Pons (tissue), 1 donor: ENCODE data around the gene CYS1.
A peak's percentile ranks its signal among the peaks of the same experiment; 100 is the strongest.
"Not testable (repeated sequence)": the region's sequence is repeated elsewhere in the genome, so short reads cannot be mapped to it uniquely, and the experiment has no call there.

Experiments used
- DNase-seq: peaks from one replicate; pipeline ENCODE4 v3.0.0-alpha.2; 2016; ENCODE audit warnings: low spot score

The CYS1 gene

DNA sequence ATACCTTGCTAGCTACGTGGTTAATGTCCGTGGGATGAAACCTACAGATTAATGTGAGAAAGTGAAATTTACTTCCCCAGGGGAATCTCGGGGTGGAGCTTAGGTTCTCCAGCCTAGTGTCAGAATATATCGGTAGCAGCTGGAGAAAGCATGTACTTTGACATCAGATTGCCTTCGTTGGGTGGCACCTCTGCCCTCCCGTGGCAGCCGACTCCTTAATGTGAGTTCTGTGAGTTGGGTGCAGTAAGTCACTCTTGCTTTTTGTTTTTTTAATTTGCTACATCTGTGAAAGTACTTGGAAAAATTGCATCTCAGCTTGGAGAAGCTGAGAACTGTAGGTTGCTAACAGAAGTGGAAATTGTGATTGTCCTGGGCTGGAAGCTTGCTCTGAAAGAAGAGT, 33.3 kb downstream of the CYS1 start:
- DNase-seq: no peak

DNA sequence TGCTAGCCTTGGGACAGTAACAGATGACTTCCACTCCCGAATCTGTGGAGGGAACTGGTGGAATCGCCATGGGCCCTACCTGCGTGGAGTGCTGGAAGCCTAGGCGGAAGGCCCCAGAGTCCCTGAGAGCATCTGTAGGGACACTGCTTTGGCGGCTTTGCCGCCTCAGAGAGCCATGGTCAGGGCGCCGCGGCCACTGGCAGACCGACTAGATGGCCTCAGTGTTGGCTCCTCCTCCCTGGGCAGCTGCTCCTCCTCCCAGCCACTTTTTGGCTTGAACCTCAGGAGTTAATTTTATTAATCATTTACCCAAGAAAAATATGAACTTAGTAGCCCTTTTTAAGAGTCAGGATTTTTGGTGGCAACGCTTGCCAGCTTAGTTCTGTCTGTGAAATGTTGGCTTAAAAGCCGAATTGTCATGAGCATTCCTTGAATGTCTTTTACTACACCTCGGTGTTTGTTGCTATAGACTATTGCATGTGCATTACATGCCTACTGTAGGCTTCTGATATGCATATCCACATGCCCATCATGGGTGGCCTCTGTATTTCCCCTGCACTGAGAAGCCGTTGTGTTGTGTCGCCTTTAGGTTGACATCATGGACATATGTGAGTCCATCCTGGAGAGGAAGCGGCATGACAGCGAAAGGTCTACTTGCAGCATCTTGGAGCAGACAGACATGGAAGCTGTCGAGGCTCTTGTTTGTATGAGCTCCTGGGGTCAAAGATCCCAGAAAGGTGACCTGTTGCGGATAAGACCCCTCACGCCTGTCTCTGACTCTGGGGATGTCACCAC, 34.5 kb downstream of the CYS1 start:
- DNase-seq: no peak

DNA sequence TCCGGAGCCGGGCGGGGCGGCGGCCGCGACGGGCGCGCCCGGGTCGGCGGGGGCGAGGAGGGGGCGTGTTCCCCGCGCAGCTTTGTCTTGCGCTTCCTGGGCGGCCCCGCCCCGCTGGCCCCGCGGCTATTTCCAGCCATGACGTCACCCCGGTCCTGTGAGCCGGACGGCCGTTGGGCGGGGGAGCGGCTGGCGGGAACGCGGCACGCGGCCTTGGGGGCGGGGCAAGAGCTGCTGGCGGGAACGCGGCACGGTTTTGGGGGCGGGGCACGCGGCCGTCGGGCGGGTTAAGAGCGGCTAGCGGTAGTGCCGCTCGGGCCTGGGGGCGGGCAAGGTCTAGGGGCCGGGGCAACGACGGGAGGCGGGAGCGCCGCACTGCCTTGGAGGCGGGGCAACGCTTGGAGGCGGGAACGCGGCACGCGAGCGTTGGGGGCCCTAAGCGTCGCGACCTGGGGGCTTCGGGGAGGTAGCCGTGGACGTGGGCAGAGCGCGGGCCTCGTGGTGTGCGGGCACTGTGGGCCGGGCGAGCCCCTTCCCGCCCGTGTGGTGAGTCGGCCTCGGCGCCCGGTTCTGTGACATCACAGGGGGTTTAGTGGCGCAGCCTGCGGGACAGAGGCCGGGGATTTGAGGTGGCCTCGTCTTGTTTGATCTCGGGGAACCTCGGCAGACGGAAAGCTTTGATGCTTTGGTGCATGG, 36.2 kb downstream of the CYS1 start:
- peak; percentile 68 for DNase-seq

- DNase-seq: peak; percentile 59
These were observed 36.8 kb downstream of the CYS1 start, which contains the start of gene KLF11 for GRCh38 chr2:10043256-10043905. Gene KLF11, plus strand, starts transcription at chr2:10043550. Its CDS starts 167 bp downstream, at chr2:10043717.

DNA sequence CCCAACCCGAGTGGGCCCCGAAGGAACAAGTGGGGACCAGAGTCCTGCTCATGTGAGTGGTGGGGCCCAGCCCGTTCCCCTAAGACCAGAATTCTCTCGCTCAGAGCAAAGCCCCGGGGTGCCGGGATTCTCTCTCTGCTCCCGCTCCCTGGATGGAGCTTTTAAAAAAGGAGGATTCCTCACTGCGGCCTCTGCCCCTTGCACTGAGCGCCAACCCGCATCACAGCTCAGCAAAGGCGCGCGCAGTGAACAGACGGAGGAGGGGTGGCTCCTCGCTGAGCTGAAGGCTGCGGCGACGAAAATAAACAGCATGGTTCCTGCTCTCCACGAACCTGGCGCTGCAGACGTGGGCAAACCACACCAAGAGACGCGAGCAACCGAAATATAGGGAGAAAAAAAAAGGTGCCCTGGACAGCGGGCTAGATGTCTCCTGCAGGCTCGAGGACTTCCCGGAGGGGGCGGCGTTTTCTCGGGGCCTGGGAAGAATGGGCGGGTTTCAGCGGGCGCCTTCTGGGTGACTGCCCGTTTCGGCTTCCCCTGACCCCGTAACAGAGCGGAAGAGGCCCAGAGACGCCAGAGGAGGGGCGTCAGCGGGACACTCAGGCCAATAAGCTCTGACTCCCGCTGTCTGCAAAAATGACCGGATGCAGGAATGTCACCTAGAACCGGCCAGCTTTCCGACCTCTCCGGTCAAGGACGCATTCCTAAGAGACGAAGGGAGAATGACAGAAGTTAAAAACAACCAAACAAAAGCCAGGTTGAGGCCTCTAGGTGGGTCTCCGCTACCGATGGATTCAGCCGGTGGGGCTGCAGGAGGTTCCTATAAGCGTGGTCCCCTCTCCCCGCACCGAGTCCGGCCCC, 37.7 kb downstream of the CYS1 start:
- DNase-seq: peak; percentile 45

GRCh38 chr2:10041711-10042110, 38.5 kb downstream of the CYS1 start:
- DNase-seq: no peak

DNA sequence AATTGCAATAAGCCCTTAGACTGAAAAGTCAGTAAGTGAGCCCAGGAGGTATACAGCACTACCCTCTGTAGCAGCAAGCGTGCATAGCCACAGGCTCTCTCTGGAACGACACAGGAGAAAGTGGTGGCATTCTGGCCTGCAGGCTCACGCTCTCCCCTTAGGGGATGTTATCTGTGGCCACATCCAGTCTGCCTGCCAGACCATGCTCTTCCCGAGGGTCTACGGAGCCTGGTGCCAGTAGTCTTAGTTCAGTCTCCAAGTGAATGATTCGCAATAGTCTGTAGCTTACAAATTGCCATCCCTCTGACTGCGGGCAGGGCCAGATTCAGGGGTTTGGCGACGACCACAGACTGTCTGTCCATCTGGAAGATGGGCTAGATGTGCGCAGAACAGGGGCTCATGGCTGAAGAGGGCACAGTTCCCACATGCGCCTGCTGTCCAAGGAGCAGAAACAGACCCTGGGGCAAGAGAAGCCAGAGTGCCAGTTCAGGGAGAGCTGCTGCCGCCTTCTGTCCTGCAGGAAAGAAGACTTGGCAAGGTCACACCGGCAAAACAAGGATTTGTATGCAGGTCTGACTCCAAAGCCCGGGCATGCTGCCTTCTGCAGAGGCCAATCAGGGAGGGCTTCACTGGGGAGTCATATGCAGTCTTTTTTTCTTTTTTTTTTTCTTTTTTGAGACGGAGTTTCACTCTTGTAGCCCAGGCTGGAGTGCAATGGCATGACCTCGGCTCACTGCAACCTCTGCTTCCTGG, 40.4 kb downstream of the CYS1 start:
- peak; percentile 85 for DNase-seq

- no peak for DNase-seq
These were observed 41.5 kb downstream of the CYS1 start for GRCh38 chr2:10038716-10039115.

GRCh38 chr2:10038123-10038522, 42.1 kb downstream of the CYS1 start:
- DNase-seq: no peak

DNA sequence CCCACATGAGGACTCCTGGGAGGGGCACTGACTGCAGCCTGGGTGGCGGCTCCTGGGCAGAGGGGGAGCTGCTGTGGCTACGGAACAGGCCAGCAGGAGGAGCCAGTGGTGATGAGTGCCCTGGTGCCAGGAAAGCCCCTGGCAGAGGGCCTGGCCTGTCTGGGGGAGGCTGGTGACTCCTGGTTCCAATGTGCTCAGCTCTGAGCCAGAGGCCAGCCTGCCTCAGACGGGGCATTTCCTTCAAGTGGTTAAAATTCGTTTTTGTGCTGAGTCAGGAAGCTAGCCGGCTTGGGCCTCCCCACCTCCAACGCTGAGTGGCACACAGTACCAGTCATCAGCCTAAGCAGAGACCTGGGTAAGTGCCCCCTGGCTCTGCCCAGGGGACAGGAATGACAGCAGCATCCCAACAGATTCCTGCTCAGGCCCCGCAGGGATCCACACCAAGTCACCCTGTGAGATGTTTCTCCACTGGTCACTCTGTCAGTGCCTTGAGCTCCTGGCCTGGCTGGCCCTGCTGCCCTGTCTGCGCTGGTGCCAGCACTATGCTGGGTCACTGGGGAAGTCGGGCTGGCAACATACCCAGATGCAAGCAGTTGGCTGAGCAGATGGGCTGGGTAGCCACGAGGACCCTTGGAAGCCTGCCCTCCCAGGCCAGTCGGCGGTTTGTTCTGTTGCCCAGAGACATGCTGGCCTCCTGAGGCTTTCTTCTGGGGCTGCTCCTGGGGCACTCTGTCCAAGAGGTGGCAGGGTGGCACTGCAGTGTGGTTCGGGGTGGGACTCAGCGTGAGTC, 43.9 kb downstream of the CYS1 start:
- peak; percentile 91 for DNase-seq

GRCh38 chr2:10035633-10036032, 44.6 kb downstream of the CYS1 start:
- no peak for DNase-seq

DNA sequence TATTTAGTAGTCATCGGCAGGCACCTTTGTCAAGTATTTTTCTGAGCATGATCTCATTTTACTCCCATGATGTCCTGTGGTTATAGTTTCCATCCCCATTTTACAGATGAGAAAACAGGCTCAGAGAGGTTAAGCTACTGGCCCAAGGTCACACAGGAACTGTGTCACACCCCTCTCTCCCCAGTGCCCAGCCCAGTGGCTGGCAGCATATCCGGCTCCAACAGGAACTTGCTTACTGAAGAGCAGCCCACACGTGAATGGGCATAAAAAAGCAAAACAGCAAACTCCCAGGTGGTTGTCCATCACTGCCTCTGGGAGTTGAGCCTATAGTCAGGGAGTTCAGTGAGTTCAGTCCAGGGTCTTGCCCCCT, 45.2 kb downstream of the CYS1 start:
- no peak for DNase-seq

DNA sequence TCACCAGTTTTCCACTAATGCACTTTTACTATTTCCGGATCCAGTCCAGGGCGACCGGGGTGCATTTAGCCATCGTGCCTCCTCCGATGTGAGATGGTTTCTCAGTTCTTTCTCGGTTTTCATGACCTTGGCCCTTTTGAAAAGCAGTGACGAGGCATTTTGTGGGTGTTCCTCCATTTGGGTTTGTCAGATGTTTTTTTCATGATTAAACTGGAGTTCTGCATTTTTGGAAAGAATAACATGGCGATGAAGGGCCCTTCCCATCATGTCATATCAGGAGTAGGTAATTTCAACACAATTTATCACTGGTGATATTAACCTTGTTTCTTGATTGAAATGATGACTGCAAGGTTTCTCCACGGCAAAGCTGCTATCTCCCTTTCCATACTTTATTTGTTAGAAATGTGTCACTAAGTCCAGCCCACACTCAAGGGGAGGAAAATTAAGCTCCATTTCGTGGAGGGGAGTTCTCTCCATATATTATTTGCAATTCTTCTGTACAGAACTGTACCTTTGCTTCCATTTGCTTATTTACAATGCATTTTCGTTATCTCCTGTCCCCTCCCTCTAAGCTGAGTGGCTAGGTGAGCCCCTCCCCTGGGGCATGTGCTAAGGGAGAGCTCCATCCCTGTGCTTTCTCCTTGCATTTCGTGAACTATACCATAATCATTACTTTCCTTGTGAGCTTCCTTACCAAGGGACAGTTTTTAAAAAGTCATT, 45.7 kb downstream of the CYS1 start:
- DNase-seq: no peak

DNA sequence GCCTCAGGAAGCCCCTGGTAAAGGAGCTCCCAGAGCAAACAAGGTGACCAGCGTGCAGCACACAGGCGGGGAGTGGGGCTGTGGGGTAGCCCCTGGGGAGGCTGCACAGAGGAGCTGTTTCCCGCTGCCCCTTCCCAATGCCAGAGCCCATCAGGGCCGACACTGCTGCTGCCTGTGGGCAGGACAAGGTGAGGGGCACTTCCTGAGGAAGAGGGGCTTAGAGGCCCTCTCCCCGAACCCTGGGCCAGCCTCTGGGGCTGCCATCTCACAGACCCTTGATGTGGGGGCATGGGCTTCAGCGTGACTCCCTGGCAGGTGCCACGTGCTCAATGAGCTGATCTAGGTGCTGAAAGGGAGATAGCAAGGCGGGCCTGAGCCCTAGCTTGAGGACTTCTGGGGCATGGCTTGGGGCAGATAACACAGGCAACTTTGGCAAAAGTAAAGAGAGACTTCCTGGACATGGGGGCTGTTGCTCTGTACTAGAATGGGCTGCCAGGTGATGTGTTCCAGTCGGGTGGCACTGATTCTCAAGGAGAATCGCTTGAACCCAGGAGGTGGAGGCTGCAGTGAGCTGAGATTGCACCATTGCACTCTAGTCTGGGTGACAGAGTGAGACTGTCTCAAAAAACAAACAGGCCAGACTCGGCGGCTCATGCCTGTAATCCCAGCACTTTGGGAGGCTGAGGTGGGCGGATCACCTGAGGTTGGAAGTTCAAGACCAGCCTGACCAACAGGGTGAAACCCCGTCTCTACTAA, 46.8 kb downstream of the CYS1 start:
- no peak for DNase-seq

DNA sequence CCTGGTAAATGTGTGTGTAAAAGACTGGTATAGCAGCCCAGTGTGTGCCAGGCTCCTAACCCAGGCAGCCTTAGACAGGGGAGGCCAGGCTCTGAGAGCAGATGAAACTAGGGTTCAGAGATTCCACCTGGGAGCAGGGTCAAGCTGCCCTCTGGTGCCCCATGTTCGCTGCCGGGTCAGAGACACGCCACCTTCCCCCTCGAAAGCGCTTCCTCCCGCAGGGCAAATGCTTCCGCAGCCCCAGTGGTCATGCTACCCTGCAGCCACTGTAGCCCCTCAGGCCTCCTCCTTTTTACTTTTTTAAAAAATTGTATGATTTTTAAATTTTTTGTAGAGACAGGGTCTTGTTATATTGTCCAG, 47.5 kb downstream of the CYS1 start:
- DNase-seq: no peak

GRCh38 chr2:10031886-10032745, 48.1 kb downstream of the CYS1 start:
- no peak for DNase-seq

DNA sequence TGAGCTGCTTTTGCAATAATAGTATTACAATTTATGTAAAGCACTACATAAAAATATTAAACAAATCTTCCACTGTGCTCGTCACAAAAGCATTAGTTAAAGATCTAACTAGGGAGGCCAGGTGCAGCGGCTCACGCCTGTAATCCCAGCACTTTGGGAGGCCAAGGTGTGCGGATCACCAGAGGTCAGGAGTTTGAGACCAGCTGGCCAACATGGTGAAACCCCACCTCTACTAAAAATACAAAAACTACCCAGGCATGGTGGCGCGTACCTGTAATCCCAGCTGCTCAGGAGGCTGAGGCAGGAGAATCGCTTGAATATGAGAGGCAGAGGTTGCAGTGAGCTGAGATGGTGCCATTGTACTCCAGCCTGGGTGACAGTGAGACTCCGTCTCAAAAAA, 49.4 kb downstream of the CYS1 start:
- not testable (repeated sequence) for DNase-seq

DNA sequence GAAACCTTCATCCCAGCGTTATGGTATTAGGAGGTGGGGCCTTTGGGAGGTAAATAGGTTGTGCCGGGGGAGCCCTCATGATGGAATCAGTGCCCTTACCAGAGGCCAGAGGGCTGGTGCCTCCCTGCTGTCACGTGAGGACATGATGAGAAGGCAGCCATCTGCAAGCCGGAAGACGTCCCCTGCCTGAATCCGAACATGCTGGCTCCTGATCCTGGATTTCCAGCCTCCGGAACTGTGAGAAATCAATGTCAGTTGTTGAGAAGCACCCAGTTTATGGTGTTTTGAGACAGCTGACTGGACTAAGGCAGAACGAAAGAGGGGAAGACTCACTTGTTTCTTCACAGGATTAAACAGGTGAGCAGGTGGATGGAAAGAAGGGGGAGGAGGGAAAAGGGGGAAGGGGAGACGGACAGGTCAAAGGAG, 49.9 kb downstream of the CYS1 start:
- no peak for DNase-seq
